ENCODE measurements around the gene INHBC.

GRCh38 chr12:57470286-57470969, 35.8 kb downstream of the INHBC start:
- TF ChIP-seq POLR2A (IDR thresholded peaks at IDR 0.05; ENCODE audit: low read length): no peak
- TF ChIP-seq GATA1 (IDR thresholded peaks at IDR 0.05; ENCODE audit: low read depth, low read length): no peak

Measured in erythroblast (primary cell).